NCI-H2227 (cell line): Measurements from ENCODE around the gene TOM1.
A peak's percentile ranks its signal among the peaks of the same experiment; 100 is the strongest.

Source experiments
- DNase-seq: peaks from one replicate; lab custom pipeline; 2025; ENCODE audit not compliant: unreplicated experiment; lab: John Stamatoyannopoulos, UW

Gene TOM1

DNA sequence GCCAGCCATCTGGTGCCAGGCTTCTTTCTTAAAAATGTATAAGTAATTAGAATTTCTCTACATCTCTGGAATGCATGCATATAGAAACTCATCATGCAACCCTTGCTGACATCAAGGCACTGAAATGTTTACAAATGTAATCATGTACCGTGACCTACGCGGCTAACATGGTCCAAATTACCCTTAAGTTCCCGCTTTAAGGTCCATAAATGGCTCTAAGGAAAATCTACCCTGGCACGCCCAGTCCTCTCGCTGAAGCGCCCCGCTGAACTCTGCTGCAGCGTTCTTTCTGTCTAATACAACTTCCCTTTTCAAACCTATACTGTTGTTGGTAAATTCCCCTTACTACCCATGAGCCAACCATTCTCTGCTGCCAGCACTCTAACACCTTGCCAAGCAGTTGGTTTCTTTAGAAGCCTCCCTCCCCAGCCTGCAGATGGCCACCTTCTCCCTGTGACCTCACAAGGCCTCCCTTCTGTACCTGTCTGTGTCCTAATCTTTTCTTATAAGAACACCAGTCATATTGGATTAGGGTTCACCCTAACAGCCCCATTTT is 67.7 kb downstream of the TOM1 start:
- no peak for DNase-seq

DNA sequence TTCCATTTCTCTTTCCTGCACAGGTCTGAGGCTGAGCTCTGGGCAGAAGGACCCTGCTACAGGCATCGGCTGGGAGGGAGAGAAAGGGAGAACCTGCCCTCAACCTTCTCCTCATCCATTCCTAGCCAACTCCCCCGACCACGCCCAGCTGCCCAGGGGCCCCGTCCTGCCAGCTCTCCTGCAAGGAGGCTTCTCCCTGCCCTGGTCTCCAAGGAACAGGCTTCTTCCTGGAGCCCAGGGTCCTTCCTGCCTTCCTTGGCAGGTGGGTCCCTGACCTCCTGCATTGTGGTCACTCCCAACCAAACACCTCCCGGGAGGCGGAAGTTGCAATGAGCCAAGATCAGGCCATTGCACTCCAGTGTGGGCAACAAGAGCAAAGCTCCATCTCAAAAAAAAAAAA is 68.7 kb downstream of the TOM1 start:
- DNase-seq: no peak

DNA sequence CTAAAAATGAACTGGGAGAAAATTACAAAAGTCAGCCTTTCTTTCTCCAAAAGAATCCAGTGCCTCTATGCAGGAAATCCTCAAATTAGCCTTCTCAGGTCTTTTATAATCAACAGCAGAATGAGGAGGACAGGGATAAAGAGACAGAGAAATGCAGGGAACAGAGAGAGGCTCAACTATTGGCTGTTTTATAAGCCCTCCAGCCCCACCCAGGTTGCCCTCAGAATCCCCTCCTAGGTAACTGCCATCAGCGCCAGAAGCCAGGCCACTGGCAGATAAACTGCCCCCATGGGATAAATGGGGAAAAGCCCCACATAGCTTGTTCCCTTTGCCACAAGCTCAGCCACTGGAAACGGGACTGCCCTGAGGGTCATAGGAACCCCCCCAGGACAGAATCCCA is 70.3 kb downstream of the TOM1 start:
- DNase-seq: no peak

DNA sequence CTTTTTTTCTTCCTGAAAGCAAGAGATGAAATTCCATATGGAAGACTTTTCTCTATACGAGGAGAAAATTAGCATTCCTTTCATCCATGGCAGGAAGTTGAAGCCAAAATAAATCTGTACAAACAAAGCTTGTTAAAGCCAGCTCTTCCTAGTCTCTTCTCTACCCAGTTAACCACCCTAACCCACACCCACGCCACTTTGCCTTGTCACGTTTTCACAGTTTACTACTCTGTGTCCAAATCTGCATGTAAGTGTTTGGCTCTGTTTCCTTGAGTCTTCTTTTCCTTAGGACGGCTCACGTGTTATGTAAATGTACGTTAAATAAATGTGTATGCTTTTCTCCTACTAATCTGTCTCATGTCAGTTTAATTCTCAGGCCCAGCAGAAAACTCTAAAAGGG is 74.1 kb downstream of the TOM1 start:
- no peak for DNase-seq

DNA sequence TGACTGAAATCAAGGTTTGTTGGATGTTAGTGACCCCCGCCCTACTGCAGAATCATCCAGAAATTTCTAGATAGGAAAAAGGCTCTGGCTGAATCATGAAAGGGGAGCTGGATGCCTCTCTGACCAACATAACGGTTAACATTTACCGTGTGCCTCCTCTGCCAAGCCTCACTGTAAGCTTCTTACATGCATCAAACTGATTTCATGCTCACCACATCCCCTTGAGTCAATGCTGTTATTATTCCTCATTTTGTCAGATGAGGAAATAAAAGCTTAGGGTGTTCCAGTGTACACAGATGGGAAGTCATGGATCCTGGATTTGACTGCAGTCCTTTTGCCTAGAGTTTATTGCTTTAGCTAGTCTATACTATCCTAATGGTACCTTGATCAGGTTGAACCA is 75.3 kb downstream of the TOM1 start:
- no peak for DNase-seq

DNA sequence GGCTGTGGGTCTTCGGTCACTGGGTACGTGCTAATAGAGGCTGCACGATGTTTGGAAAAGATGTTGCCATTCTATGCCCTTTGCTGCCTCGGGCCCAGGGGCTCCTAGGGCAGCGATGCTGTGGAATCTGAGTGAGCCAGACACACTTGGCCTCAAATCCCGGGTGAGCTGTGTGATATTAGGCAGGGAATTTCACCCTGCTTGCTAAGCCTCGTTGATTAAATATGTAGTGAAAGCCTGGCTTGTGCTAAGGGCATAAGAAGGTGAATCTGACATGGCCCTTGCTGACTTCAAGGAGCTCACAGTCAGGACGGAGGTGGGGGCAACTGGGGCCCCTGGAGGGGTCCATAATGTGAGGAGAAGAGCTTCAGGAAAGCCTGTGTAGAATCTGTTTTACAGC is 75.8 kb downstream of the TOM1 start:
- DNase-seq: no peak

DNA sequence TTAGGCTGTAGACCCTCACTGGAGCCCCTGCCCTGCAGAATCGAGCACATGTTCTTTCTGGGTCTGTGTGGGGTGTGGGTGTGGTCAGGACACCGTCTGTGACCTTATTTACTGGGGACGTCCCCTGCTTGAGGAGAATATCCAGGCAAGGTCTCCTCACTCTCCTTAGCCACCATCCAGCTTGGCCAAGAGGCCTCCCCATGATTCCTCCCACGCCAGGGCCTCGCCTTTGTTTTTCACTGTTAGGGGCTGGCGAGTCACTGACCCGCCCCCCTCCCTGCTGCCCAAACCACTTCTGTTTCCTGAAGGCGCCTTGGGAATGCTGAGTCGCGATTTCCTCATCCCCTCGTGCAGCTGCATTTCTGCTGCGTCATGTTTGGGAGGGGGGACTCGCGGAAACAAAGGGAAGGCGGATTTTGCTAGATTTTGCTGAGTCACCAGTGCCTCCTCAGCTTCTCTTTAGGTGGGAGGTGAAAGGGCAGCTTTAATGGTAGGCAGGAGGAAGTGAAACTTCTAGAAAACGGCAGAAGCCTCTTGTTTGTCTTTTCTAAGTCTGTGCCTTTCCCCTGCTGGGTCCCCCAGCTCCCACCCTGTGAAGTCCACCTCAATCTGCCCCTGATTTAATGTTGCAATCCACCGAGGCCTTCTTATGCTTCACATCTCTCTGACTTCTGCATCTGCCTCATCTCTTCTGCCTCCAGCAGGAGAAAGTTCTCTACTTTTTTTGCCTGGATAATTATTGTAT is 77.2 kb downstream of the TOM1 start:
- peak; percentile 88 for DNase-seq

DNA sequence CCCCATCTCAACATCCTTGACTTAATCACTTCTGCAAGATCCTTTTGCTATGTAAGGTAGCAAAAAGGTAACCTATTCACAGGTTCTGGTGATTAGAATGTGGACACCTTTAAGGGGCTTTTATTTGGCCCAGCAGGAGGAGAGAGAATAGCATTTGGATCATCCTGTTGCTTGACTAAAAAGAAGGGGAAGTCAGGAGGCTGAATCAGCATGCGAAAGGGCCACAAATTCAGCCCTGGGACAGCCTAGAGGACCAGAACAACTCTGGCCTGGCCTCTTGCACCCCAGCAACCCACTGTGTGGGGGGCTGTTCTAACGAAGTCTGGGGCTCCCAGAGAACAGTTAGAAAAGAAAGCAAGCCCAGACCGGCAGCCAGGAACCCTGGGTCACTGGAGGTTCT is 78.0 kb downstream of the TOM1 start:
- DNase-seq: no peak

DNA sequence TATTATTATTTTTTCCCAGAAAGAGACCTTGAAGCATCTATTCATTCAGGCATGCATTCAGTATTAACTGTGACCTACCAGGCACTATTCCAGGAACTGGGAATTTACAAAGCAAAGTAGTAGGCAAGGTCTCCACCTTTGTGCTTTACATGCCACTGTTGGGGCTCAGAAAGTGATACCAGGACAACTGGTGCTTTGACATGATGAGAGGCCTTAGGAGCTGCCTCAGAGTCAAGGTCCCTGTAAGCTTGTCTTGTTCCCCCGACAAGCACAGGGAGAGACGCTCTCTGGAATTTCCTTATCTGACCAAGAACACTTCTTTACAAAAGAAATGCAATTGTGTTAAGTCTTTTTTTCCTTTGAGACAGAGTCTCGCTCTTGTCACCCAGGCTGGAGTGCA is 78.9 kb downstream of the TOM1 start:
- no peak for DNase-seq

DNA sequence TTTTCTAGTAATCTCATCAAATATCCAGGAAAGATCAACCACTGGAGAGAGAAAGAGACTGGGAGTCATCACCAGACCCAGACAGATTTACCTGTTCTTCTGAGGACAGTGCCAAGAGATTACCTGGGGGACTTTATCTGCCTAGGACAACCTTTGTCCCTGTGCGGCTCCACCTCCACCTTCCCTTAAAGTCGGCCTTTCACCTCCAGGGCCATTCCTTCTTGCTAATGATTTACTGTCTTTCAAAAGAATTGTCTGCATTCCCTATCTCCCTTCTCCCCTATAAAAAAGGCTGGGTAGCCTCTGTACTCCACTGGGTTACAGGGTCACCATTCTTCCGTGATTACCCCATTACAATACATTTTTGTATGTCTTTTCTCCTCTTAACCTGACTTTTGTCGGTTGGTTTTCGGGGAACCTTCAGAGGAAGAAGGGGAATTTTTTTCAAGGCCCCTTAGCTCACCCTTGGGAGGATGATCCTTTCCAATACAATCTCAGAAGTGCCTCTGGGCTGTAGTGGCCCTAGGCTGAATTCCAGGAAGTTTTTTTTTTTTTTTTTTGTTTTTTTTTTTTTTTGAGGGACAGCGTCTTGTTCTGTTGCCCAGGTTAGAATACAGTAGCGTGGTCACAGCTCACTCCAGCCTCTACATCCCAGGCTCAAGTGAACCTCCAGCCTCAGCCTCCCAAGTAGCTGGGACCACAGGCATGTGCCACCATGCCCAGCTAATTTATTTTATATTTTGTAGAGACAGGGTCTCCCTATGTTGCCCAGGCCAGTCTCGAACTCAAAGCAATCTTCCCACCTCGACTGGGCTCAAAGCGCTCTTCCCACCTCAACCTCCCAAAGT is 79.7 kb downstream of the TOM1 start:
- no peak for DNase-seq

DNA sequence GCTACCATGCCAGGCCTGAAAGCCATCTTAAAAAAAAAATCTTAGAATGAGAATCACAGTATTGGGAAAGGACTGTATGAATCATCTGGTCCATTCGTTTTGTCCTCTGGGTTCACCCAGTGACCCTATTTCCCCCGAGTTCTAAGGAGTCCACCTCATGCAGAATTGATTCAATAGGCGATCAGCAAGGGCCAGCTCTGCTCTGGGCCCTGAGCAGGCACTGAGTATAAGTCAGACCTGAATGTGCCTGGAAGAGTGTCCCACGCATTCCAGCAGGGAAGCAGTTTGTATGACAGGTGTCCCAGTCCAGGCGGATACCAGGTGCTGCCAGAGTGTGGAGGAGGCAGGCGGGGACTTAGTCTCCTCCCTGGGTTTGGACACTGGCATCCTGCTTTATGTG is 80.3 kb downstream of the TOM1 start:
- DNase-seq: no peak

DNA sequence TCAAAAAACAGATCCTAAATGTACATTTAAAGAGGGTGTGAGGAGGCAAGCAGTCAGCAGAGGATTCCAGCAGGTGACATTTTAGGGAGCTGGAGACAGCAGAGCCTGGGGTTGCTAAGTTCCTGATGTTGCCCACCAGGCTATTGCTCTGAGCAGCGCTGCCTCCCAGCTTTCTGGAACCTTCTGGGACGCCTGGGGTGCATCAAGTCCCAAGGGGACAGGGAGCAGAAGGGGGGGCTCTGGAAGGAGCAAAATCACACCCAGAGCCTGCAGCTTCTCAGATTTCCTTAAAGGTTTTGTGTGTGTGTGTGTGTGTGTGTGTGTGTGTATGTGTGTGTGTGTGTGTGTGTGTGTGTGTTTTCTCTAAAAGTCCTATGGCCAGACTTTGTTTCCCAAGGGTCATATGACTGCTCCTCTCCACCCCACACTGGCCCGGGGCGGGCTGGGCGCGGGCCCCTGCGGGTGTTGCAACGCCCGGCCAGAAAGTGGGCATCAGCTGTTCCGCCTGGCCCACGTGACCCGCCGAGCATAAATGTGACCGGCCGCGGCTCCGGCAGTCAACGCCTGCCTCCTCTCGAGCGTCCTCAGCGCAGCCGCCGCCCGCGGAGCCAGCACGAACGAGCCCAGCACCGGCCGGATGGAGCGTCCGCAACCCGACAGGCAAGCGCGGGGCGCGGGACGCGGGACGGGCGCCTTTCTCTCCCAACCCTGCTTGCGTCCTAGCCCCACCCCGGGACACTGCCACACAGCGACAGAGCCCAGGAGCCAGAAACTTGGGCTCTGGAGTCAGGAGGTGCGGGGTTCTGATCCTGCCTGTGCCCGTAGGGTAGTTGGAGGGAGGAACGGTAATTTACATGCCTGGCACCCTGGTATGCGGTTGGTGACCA is 81.1 kb downstream of the TOM1 start, which contains the start of gene HMOX1:
TSS of gene HMOX1 (plus strand) at position 560 of the 887 bp plus-strand sequence. CDS start at position 638, 78 bp downstream.
- peak; percentile 87 for DNase-seq

DNA sequence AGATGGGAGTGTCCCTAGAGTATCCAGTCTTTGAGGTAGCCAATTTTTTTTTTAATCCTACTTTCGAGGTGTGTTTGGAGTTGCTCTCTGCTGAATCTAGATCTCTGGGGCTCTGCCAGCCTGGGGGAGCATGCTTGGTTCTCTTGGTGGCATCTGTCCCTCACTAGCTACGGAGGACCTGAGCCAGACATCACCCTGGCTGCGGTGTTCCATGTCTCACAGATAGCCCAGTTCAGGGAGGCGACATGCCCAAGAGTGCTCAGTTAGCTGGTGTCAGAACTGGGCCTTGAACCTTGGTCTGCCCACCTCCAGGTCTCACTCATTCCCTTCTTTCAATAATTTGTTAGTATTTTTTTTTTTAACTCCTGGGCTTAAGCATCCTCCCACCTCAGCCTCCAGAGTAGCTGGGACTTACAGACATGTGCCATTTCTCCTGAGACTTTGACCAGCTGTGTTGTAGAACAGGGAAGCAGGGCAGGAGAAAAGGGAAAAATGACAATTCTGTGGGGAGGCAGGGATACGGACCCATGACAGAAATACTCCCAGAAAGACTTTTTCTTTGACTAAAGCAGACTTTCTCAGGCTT is 81.8 kb downstream of the TOM1 start:
- DNase-seq: no peak

DNA sequence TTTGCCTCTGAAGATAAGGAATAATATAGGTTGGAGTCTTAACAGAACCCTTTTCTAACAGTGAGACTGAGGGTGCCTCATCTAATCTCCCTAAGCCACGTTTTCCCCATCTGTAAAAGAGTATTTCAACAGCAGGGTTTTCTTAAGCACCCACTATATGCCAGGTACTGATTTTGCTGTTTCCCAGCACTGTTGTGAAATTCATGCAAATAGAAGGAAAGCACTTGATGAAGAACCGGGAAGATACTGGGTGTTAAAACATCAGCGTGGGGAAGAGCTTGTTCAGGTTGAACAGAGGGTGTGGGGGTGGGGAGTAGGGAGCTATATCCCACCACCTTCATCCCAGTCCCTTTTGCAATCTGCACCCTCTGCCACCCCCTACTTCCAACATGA is 84.0 kb downstream of the TOM1 start:
- no peak for DNase-seq

DNA sequence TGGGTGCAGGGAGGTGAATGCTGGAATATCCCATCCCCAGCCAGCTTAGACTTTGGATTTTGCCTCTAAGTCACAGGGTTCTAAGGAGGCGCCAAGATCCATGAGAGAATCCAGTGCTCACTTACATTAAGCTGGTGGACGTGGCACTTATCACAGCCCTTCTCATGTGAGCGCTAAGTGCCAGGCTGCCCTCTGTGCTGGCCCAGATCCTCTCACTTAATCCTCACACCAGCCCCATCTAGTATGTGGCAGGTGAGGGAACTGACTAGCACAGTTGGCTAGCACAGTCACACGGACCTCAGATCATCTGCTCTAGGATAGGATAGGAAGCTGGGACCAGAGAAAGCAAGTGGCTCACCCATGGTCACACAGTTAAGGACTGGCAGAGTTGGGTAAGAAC is 84.8 kb downstream of the TOM1 start:
- no peak for DNase-seq

DNA sequence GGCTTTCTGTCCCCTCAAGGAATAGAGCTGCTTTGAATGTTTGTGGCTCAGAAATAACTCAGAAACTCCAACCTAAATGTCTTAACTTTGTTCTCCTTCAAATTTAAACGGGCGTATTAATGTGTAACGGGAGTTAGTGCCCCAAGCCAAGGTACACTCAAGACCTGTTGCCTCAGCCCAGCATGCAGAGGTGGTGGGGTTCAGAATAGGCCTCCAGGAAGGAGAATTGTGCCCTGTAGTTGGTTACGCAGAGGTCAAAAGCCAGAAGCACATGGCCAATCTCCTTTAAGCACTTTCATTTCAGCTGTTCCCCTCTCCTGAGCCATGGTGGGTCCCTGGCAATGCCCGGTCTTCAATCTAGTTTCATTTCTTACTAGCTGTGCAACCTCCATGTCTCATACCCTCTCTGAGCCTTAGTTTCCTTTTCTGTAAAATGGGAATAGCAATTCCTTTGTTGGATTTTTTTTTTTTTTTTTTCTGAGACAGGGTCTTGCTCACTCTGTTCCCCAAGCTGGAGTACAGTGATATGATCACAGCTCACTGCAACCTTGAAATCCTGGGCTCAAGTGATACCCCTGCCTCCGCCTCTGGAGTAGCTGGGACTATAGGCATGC is 85.4 kb downstream of the TOM1 start:
- no peak for DNase-seq

DNA sequence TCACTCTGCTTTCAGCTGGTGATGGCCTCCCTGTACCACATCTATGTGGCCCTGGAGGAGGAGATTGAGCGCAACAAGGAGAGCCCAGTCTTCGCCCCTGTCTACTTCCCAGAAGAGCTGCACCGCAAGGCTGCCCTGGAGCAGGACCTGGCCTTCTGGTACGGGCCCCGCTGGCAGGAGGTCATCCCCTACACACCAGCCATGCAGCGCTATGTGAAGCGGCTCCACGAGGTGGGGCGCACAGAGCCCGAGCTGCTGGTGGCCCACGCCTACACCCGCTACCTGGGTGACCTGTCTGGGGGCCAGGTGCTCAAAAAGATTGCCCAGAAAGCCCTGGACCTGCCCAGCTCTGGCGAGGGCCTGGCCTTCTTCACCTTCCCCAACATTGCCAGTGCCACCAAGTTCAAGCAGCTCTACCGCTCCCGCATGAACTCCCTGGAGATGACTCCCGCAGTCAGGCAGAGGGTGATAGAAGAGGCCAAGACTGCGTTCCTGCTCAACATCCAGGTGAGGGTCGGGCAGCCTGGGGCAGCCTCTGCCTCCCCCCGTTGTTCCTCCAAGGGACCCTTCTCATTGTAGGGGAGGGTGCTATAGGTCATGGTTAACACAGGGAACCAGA is 87.1 kb downstream of the TOM1 start:
- no peak for DNase-seq

DNA sequence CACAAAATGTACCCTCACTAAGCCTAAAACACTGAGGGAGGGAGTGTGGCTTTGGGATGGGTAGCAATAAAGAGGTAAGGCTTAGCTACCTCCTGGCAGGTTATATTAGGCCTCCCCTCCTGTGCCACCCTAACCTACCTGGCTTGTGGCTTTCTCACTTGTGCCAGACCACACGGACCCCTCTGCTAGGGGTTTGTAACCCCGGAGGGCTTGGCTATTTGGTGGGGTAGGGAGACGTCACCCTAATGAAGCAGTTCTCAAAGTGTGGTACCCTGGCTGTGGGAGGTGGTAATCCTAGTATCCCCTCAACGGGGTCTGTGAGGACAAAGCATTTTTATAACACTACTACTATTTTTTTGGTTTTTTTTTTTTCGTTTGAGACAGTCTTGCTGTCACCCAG is 91.2 kb downstream of the TOM1 start:
- DNase-seq: no peak

DNA sequence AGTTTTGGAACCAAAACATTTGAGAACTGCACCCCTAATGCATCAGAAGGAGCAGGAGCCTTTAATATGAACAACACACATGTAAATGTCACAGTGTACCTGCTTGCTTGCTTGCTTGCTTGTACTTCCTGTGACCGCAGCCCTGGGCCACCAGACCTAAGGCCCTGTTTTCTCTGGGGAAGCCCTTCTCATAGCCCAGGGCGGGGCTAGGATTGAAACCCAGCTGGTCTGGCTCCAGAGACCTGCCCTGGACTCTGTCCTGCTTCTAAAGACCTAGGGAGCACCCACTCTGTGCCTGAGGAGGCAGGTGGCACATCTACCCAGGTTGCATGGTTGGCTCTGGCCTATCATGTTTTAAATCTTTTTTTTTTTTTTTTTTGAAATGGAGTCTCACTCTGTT is 92.7 kb downstream of the TOM1 start:
- no peak for DNase-seq
